NK-92 (cell line): ENCODE results near the gene POM121C.
"Not testable (repeated sequence)": the region's sequence is repeated elsewhere in the genome, so short reads cannot be mapped to it uniquely, and the experiment has no call there.

ENCODE experiments used
- DNase-seq: peaks from one replicate; lab custom pipeline; 2025; ENCODE audit not compliant: unreplicated experiment; lab: John Stamatoyannopoulos, UW

POM121C gene

DNA sequence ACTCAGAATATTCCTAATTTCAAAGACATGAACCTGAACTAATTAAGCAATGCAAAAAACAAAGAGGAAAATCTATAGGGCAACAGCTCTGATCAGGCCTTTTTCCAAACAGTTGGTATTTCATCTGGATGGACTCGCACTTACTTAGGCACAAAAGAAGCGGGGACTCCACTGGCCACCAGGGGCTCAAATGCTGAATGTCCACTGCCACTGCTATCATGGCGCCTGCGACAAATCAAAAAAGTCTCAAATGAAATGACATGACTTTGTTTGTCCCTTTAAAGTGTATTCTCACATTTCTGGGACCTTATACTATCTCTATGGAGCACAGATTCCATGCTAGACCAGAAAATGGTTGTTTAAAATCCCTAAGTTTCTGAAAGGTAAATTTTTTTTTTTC is 47.1 kb downstream of the POM121C start:
- DNase-seq: not testable (repeated sequence)

- not testable (repeated sequence) for DNase-seq
Observed at GRCh38 chr7:75423481-75423880, 62.6 kb downstream of the POM121C start.

GRCh38 chr7:75421798-75422710 is 64.0 kb downstream of the POM121C start:
- DNase-seq: not testable (repeated sequence)

DNA sequence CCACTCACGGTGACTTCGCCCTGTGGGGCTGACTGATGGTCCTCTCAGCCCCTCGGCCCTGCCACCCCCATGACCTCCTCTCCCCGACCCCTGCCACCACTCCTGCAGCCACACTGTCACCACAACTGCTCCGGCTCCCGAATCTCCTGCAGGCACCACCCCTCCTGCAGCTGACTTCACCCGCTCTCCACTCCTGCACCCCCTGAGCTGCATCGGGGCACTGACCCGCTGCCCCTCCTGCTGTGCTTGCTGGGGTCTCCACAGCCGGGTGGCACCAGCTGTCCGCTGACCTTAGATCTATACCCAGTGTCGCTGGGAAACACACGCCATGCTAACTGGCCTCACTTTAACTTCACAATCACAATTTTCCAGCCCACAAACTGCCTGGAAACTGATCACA is 65.9 kb downstream of the POM121C start:
- not testable (repeated sequence) for DNase-seq

GRCh38 chr7:75419693-75420092 is 66.4 kb downstream of the POM121C start:
- DNase-seq: not testable (repeated sequence)

- DNase-seq: not testable (repeated sequence)
Observed at GRCh38 chr7:75419210-75419609, 66.9 kb downstream of the POM121C start.

DNA sequence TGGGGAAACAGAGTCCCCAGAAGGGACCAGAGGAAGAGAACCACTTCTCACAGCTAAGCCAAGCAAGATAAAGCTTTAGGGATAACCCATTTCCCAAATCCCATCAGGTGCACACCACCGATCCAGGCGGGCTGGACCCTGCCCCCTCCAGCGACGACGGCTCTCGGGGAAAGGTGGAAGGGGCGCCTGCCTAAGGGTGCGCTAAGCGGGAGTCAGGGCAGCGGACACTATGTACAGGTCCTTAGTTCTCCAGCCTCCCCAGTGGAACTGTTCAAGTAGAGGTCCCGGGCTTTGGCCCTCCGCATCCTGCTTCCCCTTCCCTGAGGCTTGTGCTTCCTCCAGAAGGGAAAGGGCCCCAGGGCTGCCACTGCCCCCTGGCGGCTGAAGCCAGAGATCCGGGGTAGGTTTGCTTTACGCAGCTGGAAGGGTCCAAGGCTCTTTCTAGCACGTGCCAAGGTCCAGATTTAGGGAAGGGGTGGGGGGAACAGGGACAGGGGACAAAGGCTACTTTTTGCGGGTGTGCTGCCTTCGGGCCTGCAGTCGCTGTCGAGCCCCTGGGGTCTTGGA is 67.7 kb downstream of the POM121C start:
- DNase-seq: not testable (repeated sequence)

DNA sequence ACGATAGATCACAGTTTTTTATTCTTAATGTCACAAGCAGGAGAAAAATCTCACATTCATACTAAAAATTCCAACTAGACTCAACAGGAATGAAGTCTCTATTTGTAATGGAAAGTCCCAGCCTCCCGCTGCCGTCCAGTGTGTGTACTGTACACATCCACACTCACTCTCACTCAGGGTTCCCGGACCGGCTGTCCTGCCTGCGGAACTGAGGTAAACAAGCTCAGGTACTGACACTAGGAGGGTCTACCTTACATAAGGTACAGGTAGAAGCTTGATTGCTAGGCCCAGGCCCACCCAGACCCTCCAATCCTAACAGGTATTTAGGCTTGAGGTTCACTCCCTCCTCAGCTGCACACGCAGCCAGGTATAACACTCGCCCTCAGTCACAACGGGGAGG is 69.3 kb downstream of the POM121C start:
- DNase-seq: not testable (repeated sequence)

GRCh38 chr7:75415829-75416373 is 70.2 kb downstream of the POM121C start:
- not testable (repeated sequence) for DNase-seq

GRCh38 chr7:75415428-75415817 is 70.7 kb downstream of the POM121C start:
- DNase-seq: not testable (repeated sequence)

DNA sequence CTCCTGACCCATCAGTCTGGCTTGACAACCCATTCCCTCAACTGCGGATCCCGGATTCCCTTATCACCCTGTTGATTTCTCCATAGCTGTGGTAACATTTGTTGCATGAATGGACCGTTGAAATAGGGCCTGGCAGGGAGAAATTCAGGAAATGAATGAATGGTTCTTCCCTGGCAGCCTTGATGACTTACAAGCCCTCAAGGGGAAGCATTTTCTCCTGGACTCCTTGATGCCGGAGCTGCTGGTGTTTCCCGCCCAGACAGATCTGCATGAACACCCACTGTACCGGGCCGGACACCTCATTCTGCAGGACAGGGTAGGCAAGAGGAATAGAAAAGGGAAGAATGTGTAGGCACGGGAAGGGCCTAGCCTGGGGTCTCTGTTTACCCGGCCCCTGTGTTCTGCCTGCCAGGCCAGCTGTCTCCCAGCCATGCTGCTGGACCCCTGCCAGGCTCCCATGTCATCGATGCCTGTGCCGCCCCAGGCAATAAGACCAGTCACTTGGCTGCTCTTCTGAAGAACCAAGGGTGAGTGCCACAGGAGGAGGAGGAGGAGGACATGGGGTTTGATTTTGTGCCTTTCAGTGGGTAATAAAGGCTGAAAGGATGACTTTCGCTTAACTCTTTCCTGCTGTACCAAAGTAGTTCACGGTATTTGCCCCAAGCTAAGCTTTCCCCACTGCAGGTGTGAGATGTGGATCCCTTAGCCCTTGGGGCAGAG is 71.2 kb downstream of the POM121C start:
- DNase-seq: not testable (repeated sequence)

DNA sequence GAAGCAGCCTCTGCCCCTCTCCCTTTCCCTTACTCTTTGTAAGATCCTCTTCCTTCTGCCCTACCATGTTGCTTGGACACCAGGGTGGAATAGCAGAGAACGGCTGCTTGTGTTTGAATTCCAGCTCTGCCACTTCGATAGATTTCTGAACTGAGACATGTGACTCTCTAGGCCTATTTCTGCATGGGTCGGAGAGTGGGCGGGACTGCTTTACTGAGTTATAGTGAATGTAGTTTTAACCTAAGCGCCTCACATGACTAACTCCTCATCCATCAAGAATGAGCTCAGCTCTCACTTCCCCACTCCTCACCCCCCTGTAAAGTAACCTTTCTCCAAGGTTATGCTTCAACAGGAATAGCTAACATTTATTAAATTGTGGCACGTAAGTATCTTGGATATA is 71.9 kb downstream of the POM121C start:
- not testable (repeated sequence) for DNase-seq

GRCh38 chr7:75410823-75411173 is 75.3 kb downstream of the POM121C start:
- DNase-seq: not testable (repeated sequence)

DNA sequence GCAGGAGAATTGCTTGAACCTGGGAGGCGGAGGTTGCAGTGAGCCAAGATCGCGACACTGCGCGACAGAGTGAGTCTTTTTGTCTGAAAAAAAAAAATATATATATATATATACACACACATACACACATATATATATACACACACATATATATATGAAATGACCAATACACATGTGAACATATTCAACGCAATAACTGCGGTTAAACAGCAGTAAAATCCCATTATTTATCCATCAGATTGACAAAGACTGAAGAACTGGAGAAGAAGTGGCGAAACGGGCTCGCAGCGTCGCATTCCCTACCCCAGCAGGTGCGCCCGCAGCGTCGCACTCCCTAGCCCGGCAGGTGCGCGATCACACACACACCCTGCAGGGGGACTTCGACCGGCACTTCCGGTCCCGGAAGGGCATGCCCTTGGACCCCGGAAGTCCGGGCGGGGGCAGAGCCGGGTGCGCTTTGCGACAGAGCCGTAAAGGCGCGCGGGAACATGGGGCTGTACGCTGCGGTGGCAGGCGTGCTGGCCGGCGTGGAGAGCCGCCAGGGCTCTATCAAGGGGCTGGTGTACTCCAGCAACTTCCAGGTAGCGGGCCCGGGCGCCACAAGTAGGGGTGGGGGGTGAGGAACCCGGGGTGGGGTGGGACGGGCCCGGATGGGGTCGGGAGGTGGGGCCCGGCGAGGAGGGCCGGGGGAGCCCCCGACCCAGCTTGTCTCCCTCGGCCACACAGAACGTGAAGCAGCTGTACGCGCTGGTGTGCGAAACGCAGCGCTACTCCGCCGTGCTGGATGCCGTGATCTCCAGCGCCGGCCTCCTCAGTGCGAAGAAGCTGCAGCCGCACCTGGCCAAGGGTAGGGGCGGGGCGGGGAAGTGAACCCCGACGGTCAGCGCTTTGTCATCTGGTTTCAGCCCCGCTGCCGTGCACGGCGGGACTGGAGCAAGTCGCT is 75.9 kb downstream of the POM121C start:
- DNase-seq: not testable (repeated sequence)

DNA sequence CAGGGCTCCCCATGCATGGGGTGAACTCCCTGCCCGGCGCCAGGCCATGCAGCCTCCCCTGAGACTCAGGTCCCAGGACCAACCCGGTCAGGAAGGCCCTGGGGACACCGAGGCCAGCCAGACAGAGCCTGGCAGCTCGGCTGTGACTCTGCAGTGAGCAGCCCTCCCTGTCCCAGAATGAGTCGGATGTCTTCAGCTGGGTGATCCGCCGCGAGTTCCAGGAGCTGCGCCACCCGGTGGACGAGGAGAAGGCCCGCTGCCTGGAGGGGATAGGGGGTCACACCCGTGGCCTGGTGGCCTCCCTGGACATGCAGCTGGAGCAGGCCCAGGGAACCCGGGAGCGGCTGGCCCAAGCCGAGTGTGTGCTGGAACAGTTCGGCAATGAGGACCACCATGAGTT is 81.4 kb downstream of the POM121C start:
- not testable (repeated sequence) for DNase-seq

DNA sequence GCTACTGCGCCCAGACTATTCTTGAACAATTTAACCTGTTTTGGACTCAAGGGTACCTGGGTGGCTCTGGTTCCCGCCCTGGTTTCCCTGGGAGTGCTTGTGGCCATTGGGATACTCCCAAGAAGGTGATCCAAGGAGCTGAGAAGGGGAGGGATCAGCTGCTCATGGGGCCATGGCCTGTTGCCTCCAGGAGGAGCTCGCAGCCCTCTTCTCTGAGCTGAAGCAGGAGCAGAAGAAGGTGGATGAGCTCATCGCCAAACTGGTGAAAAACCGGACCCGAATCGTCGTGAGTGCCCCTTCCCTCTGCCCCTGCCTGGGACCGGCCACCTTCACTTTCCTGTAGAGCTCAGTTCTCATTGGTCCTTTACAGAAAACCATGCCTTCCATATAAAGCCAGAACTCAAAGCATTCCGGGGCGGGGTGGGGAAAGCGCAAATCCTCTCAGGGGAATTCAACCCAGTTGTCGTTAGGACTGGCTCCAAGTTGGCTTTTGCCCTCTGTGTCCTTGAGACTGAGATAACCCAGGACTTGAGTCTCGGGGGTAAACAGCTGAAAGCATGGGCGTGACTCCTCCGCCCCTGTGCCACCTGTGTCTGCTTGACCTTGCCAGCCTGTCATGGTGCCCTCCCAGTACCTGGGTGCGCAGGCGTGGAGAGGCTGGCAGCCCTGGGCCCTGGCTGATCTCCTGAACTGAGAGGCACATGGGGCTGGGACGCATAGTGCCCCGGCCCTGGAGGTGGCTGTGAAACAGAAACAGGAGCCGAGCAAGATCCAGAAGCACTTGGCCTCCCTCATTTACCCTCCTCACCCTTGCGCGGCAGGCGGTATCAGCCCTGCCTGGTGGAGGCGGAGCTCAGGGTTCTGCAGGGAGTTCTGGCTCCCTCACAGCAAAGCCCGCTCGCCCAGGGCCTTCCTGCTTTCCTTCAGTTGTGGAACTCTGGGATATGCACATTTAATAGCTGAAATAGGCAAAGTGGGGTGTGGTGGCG is 82.3 kb downstream of the POM121C start:
- DNase-seq: not testable (repeated sequence)

DNA sequence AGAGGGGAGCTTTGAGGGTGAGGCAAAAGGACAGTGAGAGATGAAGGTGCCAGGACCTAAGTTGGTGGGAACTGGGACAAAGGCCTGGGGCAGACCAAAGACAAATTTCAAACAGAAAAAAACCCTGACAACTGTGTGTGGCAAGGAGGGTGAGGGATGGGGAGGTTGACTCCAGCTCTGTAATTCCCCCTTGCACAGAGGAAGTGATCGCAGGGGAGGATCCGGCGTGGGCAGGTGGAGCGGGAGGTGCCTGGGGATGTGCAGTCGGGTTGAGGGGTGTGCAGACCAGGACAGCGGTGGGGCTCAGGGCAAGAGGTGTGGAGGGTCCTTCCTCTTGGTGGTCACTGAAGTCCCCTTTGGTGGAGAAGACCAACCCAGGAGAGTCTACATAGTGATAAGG is 85.5 kb downstream of the POM121C start:
- DNase-seq: not testable (repeated sequence)

DNA sequence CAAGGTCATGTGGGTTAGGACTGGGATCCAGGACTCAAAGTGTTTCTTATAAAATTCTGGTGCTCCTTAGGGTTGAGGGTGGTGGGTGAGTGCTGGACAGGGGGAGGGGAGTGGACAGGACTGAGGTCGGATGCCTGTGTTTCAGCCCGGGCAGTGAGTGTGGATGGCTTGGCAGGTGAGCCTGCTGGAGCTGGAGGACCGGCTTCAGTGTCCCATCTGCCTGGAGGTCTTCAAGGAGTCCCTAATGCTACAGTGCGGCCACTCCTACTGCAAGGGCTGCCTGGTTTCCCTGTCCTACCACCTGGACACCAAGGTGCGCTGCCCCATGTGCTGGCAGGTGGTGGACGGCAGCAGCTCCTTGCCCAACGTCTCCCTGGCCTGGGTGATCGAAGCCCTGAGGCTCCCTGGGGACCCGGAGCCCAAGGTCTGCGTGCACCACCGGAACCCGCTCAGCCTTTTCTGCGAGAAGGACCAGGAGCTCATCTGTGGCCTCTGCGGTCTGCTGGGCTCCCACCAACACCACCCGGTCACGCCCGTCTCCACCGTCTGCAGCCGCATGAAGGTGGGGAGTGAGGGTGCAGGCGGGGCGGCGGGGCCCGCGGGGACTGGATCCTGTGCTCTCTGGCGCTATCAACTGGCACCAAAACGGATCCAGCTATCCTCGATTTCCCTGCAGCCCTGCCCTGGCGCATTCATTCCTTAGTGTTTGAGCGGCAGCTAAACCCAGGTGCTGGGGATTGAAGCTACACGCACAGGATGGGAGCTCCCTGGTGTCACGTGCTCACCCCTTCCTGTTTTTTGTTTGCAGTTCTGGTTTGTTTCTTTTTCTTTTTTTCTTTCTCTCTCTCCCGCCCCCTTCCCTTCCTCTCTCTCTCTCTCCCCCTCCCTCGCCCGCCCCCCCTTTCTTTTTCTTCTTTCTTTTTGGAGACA is 87.1 kb downstream of the POM121C start:
- DNase-seq: not testable (repeated sequence)
